Progenitor cell of endocrine pancreas (in vitro differentiated cells): ENCODE results near the gene PROX2. TPM values are rescaled to one million over a fixed set of nuclear protein-coding genes. Genes with fewer than 3 reads are reported as not detected.
A peak's percentile ranks its signal among the peaks of the same experiment; 100 is the strongest.

Experiments
- DNase-seq: peaks from one replicate; pipeline ENCODE4 v3.0.0; 2021; ENCODE audit warnings: low spot score; ENCODE audit not compliant: unreplicated experiment
- H3K27ac Mint-ChIP-seq: 2 replicates; pipeline ENCODE4 v1.8.0; 2021; ENCODE audit warnings: mild to moderate bottlenecking, moderate library complexity, mixed read lengths
- H3K27me3 Mint-ChIP-seq: 2 replicates; pipeline ENCODE4 v1.8.0; 2021; ENCODE audit warnings: mixed read lengths
- H3K36me3 Mint-ChIP-seq: 2 replicates; pipeline ENCODE4 v1.8.0; 2022; ENCODE audit warnings: mixed read lengths; ENCODE audit not compliant: insufficient read depth
- H3K4me1 Mint-ChIP-seq: 2 replicates; pipeline ENCODE4 v1.8.0; 2021; ENCODE audit warnings: low read depth, mixed read lengths
- H3K4me3 Mint-ChIP-seq: 2 replicates; pipeline ENCODE4 v1.8.0; 2021; ENCODE audit warnings: low read depth, mild to moderate bottlenecking, moderate library complexity, mixed read lengths
- H3K9me3 Mint-ChIP-seq: 2 replicates; pipeline ENCODE4 v1.8.0; 2021; ENCODE audit warnings: low read depth, mixed read lengths
- CTCF ChIP-seq: fragments of 200-600 bp; sonication (generic); IDR thresholded peaks from one replicate; pipeline ENCODE4 v1.5.0; 2021; ENCODE audit warnings: antibody characterized with exemption, mild to moderate bottlenecking; ENCODE audit not compliant: unreplicated experiment
- long read RNA-seq: library from polyadenylated mRNA; unstranded; transcript quantifications from one replicate; pipeline ENCODE4 v2.0.0, GENCODE V29; 2020
- total RNA-seq: library from RNA; stranded (reverse); gene quantifications from 2 replicates; pipeline ENCODE4 v1.2.1, GENCODE V29; 2021

Gene PROX2
- not detected in 2 replicates for total RNA-seq
- long read RNA-seq: 0 reads

- peaks cover 11% of the 10 kb centered on the region for H3K27me3 Mint-ChIP-seq
- no peak within 1 kb of the TSS for H3K4me3 Mint-ChIP-seq
- TF ChIP-seq CTCF: no peak
- peaks cover 14% of the 10 kb centered on the region for H3K4me1 Mint-ChIP-seq
- no peaks in the 10 kb centered on the region for H3K36me3 Mint-ChIP-seq
- no peaks in the 10 kb centered on the region for H3K9me3 Mint-ChIP-seq
- no peak for DNase-seq
- no peak within 1 kb of the TSS for H3K27ac Mint-ChIP-seq
Observed at GRCh38 chr14:74875941-74876913, at the start of gene PROX2. PROX2 (minus strand) TSS chr14:74876145; CDS start chr14:74863834, 12,311 bp downstream.

GRCh38 chr14:74924061-74924460, 48.1 kb upstream of the PROX2 start:
- peaks cover 79% of the 10 kb centered on the region for H3K27me3 Mint-ChIP-seq
- no peaks in the 10 kb centered on the region for H3K36me3 Mint-ChIP-seq
- no peak overlapping the region for H3K4me3 Mint-ChIP-seq
- no peak overlapping the region for H3K27ac Mint-ChIP-seq
- H3K4me1 Mint-ChIP-seq: peaks cover 5% of the 10 kb centered on the region
- no peaks in the 10 kb centered on the region for H3K9me3 Mint-ChIP-seq
- no peak for TF ChIP-seq CTCF
- DNase-seq: no peak

- Mint-ChIP-seq H3K27me3 (peaks cover 80% of the 10 kb centered on the region), H3K27ac (no peak within 1 kb of the TSS), H3K4me1 (peaks cover 5% of the 10 kb centered on the region), H3K4me3 (peak within 1 kb of the TSS; percentile 73), H3K9me3 (no peaks in the 10 kb centered on the region), H3K36me3 (no peaks in the 10 kb centered on the region)
- TF ChIP-seq CTCF: no peak
- peak; percentile 60 for DNase-seq
Observed at GRCh38 chr14:74922752-74923401, 46.9 kb upstream of the PROX2 start, which contains the start of gene RPS6KL1. RPS6KL1 (minus strand) TSS chr14:74923260; CDS start chr14:74921541, 1,719 bp downstream.

GRCh38 chr14:74921987-74922751, 46.2 kb upstream of the PROX2 start:
- Mint-ChIP-seq H3K27ac (no peak overlapping the region), H3K9me3 (no peaks in the 10 kb centered on the region), H3K4me1 (peaks cover 4% of the 10 kb centered on the region), H3K36me3 (no peaks in the 10 kb centered on the region), H3K27me3 (peaks cover 80% of the 10 kb centered on the region), H3K4me3 (peak overlapping the region; percentile 73)
- no peak for DNase-seq
- no peak for TF ChIP-seq CTCF
